ENCODE results near the gene ICAM1. TPM values are rescaled to one million over a fixed set of nuclear protein-coding genes. Genes with fewer than 3 reads are reported as not detected.

ICAM1 gene
- total and polyA plus RNA-seq, 2 of the 8 experiments (the other 6 are each of a cell fraction or from before 2014, with no cell fraction given), result 4.0 to 9.4 TPM

- Histone ChIP-seq H3K27me3 (replicated peaks in 1 of 4; ENCODE audit: control insufficient read depth in 3 of 4, extremely low read depth in 1 of 4, insufficient read depth in 3 of 4, low read length in 3 of 4) (peaks cover 9 to 25% (median 23%) of the 10 kb centered on the region in 4 experiments), H4K91ac (replicated peaks; ENCODE audit: insufficient read length, low read length) (peak overlapping the region; percentile 88), H3K27ac (ENCODE audit: low read depth, low read length) (no peak overlapping the region), H3K4me2 (ENCODE audit: insufficient read depth in 1 of 2, low read depth in 2 of 2, low read length in 2 of 2) (peak overlapping the region; percentile 70 to 75), H4K20me1 (replicated peaks in 1 of 2; ENCODE audit: control insufficient read depth in 1 of 2, insufficient read depth in 2 of 2, low read length in 2 of 2) (no peaks in the 10 kb centered on the region), H2AFZ (ENCODE audit: low read length) (no peak overlapping the region), H3K4ac (replicated peaks; ENCODE audit: insufficient read length, low read depth, low read length) (peak overlapping the region; percentile 33), H3K14ac (ENCODE audit: insufficient read length) (no peak overlapping the region), H3K23me2 (ENCODE audit: low read depth, low read length) (peaks cover 11% of the 10 kb centered on the region; the same call in 1 of the 2 replicates), H2BK15ac (ENCODE audit: low read length) (0 out of 2 replicates have a peak overlapping the region, but pooled peaks have one; percentile 8), H3K9me3 (ENCODE audit: insufficient read depth in 2 of 2, low read depth in 1 of 2, low read length in 1 of 2) (no peaks in the 10 kb centered on the region), H2BK12ac (ENCODE audit: low read depth, low read length) (peak overlapping the region; percentile 43; the same call in 1 of the 2 replicates), H2BK120ac (replicated peaks; ENCODE audit: low read depth, low read length) (no peak overlapping the region), H3K4me1 (replicated peaks in 1 of 4; ENCODE audit: control insufficient read depth in 3 of 4, insufficient read depth in 4 of 4, low read length in 3 of 4) (peaks cover 0 to 8% (median 5%) of the 10 kb centered on the region in 4 experiments; a peak in 5 of 7 replicates), H3K36me3 (ENCODE audit: control insufficient read depth in 2 of 4, insufficient read depth in 4 of 4, low read length in 3 of 4) (no peaks in the 10 kb centered on the region), H2AK5ac (ENCODE audit: low read depth, low read length) (no peak overlapping the region), H2BK20ac (ENCODE audit: low read length) (no peak overlapping the region), H2BK5ac (ENCODE audit: low read depth, low read length) (0 out of 2 replicates have a peak overlapping the region, but pooled peaks have one; percentile 9), H3K23ac (ENCODE audit: insufficient read length) (no peak overlapping the region), H3K56ac (replicated peaks; ENCODE audit: insufficient read length, low read depth, low read length) (no peak overlapping the region), H4K5ac (ENCODE audit: insufficient read length, low read depth, low read length) (no peak overlapping the region), H3K79me1 (ENCODE audit: low read depth, low read length) (no peaks in the 10 kb centered on the region), H3K9ac (replicated peaks in 1 of 4; ENCODE audit: extremely low read depth in 1 of 4, low read depth in 3 of 4, low read length in 3 of 4) (no peak overlapping the region; a peak in 1 of 7 replicates), H4K8ac (ENCODE audit: extremely low read depth, insufficient read depth, low read length) (peak overlapping the region; percentile 80; the same call in 1 of the 2 replicates), H3K4me3 (ENCODE audit: extremely low read depth in 1 of 4, insufficient read depth in 2 of 4, low read depth in 3 of 4, low read length in 4 of 4) (peak overlapping the region; percentile 30 to 59 (median 38)), H3K79me2 (ENCODE audit: control insufficient read depth in 1 of 2, insufficient read depth in 2 of 2, low read length in 2 of 2) (no peaks in the 10 kb centered on the region), H3K18ac (ENCODE audit: extremely low read depth, low read length) (peak overlapping the region; percentile 32; the same call in 1 of the 2 replicates)
- DNase-seq (ENCODE audit: low read depth in 1 of 2, low spot score in 2 of 2), result peak in 1 of 2 experiments; percentile 57
- WGBS, 2 experiments (ENCODE audit: extremely low coverage in 1 of 2, insufficient coverage in 1 of 2, insufficient read length in 1 of 2, insufficient replicate concordance in 2 of 2, low coverage in 1 of 2, low lambda C conversion rate in 2 of 2, missing lambda C conversion rate in 1 of 2), result 19% methylated on average over 35 of the region's 37 CpGs; no CpG with 5 or more reads in 1 of the 2 experiments
- CTCF ChIA-PET (ENCODE audit: partially characterized antibody), result interaction anchor here (0.8 to 9.4 kb wide), 23 partner anchors 11 to 145 kb away, joined by 3 to 122 read pairs (median 4); partner anchors contain the start of genes ICAM4 and ICAM5
- FAIRE-seq, result no peak
- POLR2A ChIA-PET (ENCODE audit: partially characterized antibody), result interaction anchor here (0.8 to 3.3 kb wide), 14 partner anchors 10 to 153 kb away, joined by 3 to 28 read pairs (median 9); partner anchors contain the start of genes DNMT1, ICAM4, ICAM5 and RAVER1
- TF ChIP-seq RAD21 (IDR thresholded peaks at IDR 0.05 in 1 of 2, conservative IDR thresholded peaks at IDR 0.05 in 1 of 2; ENCODE audit: low read depth in 2 of 2, low read length in 2 of 2), result no peak
- TF ChIP-seq SUZ12 (IDR thresholded peaks at IDR 0.05; ENCODE audit: low read length), result peak; percentile 36; the same call in 1 of the 2 replicates
- no peak for TF ChIP-seq BCL11A (IDR thresholded peaks at IDR 0.05; ENCODE audit: low read depth in 2 of 2, low read length in 2 of 2)
- TF ChIP-seq GABPA (IDR thresholded peaks at IDR 0.05; ENCODE audit: borderline replicate concordance, insufficient read depth, low read length), result no peak
- no peak for TF ChIP-seq BRCA1 (IDR thresholded peaks at IDR 0.05; ENCODE audit: low read depth, low read length)
- no peak for TF ChIP-seq RFX5 (IDR thresholded peaks at IDR 0.05; ENCODE audit: borderline replicate concordance, low read depth, low read length)
- no peak for TF ChIP-seq CREB1 (IDR thresholded peaks at IDR 0.05)
- TF ChIP-seq TAF1 (IDR thresholded peaks at IDR 0.05; ENCODE audit: low read depth, low read length), result no peak
- no peak for TF ChIP-seq CTCF (IDR thresholded peaks at IDR 0.05; ENCODE audit: control extremely low read depth in 1 of 3, insufficient read depth in 1 of 3, low read depth in 1 of 3, low read length in 3 of 3)
- peak; percentile 60 for TF ChIP-seq BACH1 (IDR thresholded peaks at IDR 0.05; ENCODE audit: low read length)
Measured at GRCh38 chr19:10270180-10270615, 722 bp upstream of the ICAM1 start.

All from H1 (cell line).